Measurements from ENCODE around the gene RPL5.
A peak's percentile ranks its signal among the peaks of the same experiment; 100 is the strongest.
"Not testable (repeated sequence)": the region's sequence is repeated elsewhere in the genome, so short reads cannot be mapped to it uniquely, and the experiment has no call there.

The RPL5 gene

GRCh38 chr1:92831762-92832536, at the start of gene RPL5:
TSS of gene RPL5 (plus strand) at chr1:92832040. CDS start at chr1:92832115, 75 bp downstream.
- peak; percentile 95 for DNase-seq (ENCODE audit: low read depth)

- DNase-seq (ENCODE audit: low read depth), result not testable (repeated sequence)
Measured at GRCh38 chr1:92783550-92783949, 48.3 kb upstream of the RPL5 start.

- peak; percentile 58 for DNase-seq (ENCODE audit: low read depth)
Measured at GRCh38 chr1:92784021-92784638, 47.7 kb upstream of the RPL5 start.

- DNase-seq (ENCODE audit: low read depth), result peak; percentile 85
Measured at GRCh38 chr1:92784639-92785500, 47.0 kb upstream of the RPL5 start, which contains the start of gene EVI5. TSS of gene EVI5 (minus strand) at chr1:92785108. CDS start at chr1:92736546, 48,562 bp downstream.

GRCh38 chr1:92786111-92786901, 45.5 kb upstream of the RPL5 start:
- DNase-seq (ENCODE audit: low read depth), result no peak

GRCh38 chr1:92790081-92790480, 41.8 kb upstream of the RPL5 start:
- DNase-seq (ENCODE audit: low read depth), result no peak

GRCh38 chr1:92790867-92791266, 41.0 kb upstream of the RPL5 start:
- DNase-seq (ENCODE audit: low read depth), result no peak

- DNase-seq (ENCODE audit: low read depth), result no peak
Measured at GRCh38 chr1:92791487-92792066, 40.3 kb upstream of the RPL5 start.

GRCh38 chr1:92792340-92792782, 39.5 kb upstream of the RPL5 start:
- DNase-seq (ENCODE audit: low read depth), result no peak

GRCh38 chr1:92795166-92795565, 36.7 kb upstream of the RPL5 start:
- no peak for DNase-seq (ENCODE audit: low read depth)

- no peak for DNase-seq (ENCODE audit: low read depth)
Measured at GRCh38 chr1:92797297-92797696, 34.5 kb upstream of the RPL5 start.

- DNase-seq (ENCODE audit: low read depth), result no peak
Measured at GRCh38 chr1:92797961-92798360, 33.9 kb upstream of the RPL5 start.

GRCh38 chr1:92803140-92803887, 28.5 kb upstream of the RPL5 start:
- DNase-seq (ENCODE audit: low read depth), result no peak

GRCh38 chr1:92804721-92805201, 27.1 kb upstream of the RPL5 start:
- peak; percentile 91 for DNase-seq (ENCODE audit: low read depth)

- no peak for DNase-seq (ENCODE audit: low read depth)
Measured at GRCh38 chr1:92805216-92805615, 26.6 kb upstream of the RPL5 start.

GRCh38 chr1:92808381-92808780, 23.5 kb upstream of the RPL5 start:
- peak; percentile 56 for DNase-seq (ENCODE audit: low read depth)

GRCh38 chr1:92816732-92817131, 15.1 kb upstream of the RPL5 start:
- DNase-seq (ENCODE audit: low read depth), result no peak

GRCh38 chr1:92817137-92817697, 14.6 kb upstream of the RPL5 start:
- no peak for DNase-seq (ENCODE audit: low read depth)

GRCh38 chr1:92817986-92818764, 13.7 kb upstream of the RPL5 start:
- no peak for DNase-seq (ENCODE audit: low read depth)
